Activated CD8-positive, alpha-beta T cell treated with anti-CD3 and anti-CD28 coated beads for 36 hours (primary cell): ENCODE results near the gene MIDN. TPM values are rescaled to one million over a fixed set of nuclear protein-coding genes. Genes with fewer than 3 reads are reported as not detected.
"Not testable (repeated sequence)": the region's sequence is repeated elsewhere in the genome, so short reads cannot be mapped to it uniquely, and the experiment has no call there.

ENCODE experiments used
- ATAC-seq: fragments of 200-7000 bp; cut with Tn5 transposase; one replicate; pipeline ENCODE4 v1.10.0; 2021; ENCODE audit warnings: mild to moderate bottlenecking, moderate library complexity
- CTCF ChIA-PET: fragments of 350-600 bp; sonication (Branson Sonifier 250); formaldehyde crosslinking; loops from one replicate; lab custom pipeline; 2021; ENCODE audit warnings: antibody characterized with exemption; lab: Charles Lee
- POLR2A ChIA-PET: fragments of 350-600 bp; sonication (Branson Sonifier 250); formaldehyde crosslinking; loops from one replicate; lab custom pipeline; 2021; ENCODE audit warnings: antibody characterized with exemption; lab: Charles Lee
- DNase-seq: peaks from one replicate; pipeline ENCODE4 v3.0.0-alpha.2; 2020
- H3K27ac Mint-ChIP-seq: one replicate; pipeline ENCODE4 v1.8.0; 2021; ENCODE audit warnings: mild to moderate bottlenecking, mixed read lengths
- H3K27me3 Mint-ChIP-seq: one replicate; pipeline ENCODE4 v1.8.0; 2021; ENCODE audit warnings: mixed read lengths
- H3K36me3 Mint-ChIP-seq: one replicate; pipeline ENCODE4 v1.8.0; 2021; ENCODE audit warnings: low read depth, mixed read lengths
- H3K4me1 Mint-ChIP-seq: one replicate; pipeline ENCODE4 v1.8.0; 2021; ENCODE audit warnings: low read depth, mixed read lengths
- H3K4me3 Mint-ChIP-seq: one replicate; pipeline ENCODE4 v1.8.0; 2021; ENCODE audit warnings: mild to moderate bottlenecking, moderate library complexity, mixed read lengths
- H3K9me3 Mint-ChIP-seq: one replicate; pipeline ENCODE4 v1.8.0; 2021; ENCODE audit warnings: mixed read lengths
- CTCF ChIP-seq: fragments of 200-600 bp; IDR thresholded peaks from one replicate; pipeline ENCODE4 v1.8.0; 2022; ENCODE audit warnings: antibody characterized with exemption, mild to moderate bottlenecking
- intact Hi-C: fragments of 100-400 bp; cut with micrococcal nuclease; formaldehyde crosslinking; loops from one replicate; pipeline ENCODE4 v1.10.0; 2022
- total RNA-seq, 2 experiments: library from RNA; stranded (reverse); gene quantifications; one replicate each; pipeline ENCODE4 v1.2.3, GENCODE V29; 2021

The MIDN gene
- total RNA-seq: 10 to 100 TPM; 41.1 to 43.9 TPM

DNA sequence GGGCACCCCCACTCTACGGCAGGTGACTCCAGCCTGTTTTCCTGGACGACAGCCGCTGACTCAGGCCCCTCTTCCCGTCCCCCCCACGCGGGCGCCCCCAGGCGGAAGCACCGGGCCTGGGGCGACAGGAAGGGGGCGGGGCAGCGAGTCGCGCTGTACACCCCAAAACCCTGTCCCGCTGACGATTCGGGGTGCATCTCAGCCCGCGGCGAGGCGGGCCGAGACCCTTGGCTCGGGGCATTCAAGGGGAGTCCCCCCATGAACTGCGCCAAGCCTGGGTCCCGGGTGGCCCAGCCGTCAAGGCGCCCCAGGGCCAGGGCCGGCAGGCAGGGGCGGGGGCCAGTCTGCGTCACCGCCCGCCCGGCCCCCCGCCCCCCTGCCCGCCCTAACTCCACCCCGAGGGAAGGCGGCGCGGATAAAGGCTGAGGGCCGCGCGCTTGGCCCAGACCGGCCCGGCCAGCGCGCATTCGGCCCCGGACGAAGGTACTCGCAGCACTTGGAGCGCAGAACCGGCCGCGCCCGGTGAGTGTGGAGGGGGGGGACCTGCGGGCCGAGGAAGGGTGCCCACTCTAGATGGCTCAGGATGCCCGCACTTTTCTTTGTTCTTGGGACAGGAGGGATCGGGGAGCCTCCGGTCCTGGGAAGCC is at the start of gene MIDN:
MIDN (plus strand) TSS at position 445 of the 647 bp plus-strand sequence. CDS start 1,714 bp downstream, outside the sequence.
- Mint-ChIP-seq H3K4me1 (peaks cover 11% of the 10 kb centered on the region), H3K27me3 (no peaks in the 10 kb centered on the region)

DNA sequence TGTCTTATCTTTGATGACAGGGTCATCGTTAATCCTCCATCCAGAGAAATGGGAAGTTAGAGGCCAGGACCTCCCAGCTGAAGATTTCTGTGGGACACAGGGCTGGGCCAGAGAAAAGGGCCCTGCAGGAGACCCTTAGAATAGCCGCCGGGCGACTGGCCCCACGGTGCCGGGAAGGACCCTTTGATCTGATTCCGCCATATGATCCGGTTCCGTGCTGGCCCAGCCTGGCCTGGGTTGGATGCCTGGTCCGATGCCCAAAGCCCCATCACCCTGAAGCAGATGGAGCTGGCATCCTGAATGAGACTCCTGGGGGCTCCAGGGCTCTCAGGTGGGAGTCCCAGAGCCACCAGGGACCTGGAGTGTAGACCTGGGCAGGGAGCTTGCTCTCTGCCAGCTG is 48.9 kb upstream of the MIDN start:
- peaks cover 11% of the 10 kb centered on the region for H3K4me1 Mint-ChIP-seq
- H3K36me3 Mint-ChIP-seq: no peaks in the 10 kb centered on the region
- ChIA-PET POLR2A (interaction anchor here (0.8 to 0.9 kb wide), 2 partner anchors 9 to 95 kb away, joined by 3 read pairs; no protein-coding TSS in a partner anchor), CTCF (interaction anchor here (1.0 to 1.6 kb wide), 4 partner anchors 17 to 86 kb away, joined by 3 to 6 read pairs (median 4); no protein-coding TSS in a partner anchor)
- TF ChIP-seq CTCF: no peak
- DNase-seq (no peak), ATAC-seq (no peak)
- intact Hi-C loops: no loop called here
- H3K4me3 Mint-ChIP-seq: no peak overlapping the region
- no peaks in the 10 kb centered on the region for H3K27me3 Mint-ChIP-seq
- H3K27ac Mint-ChIP-seq: no peak overlapping the region
- H3K9me3 Mint-ChIP-seq: no peaks in the 10 kb centered on the region

More for the DNA sequence above, at the start of gene MIDN:
- intact Hi-C loops: loop anchor here (10.0 kb wide), 1 partner anchor 143 kb away; the partner anchor contains the start of gene GPX4
- Mint-ChIP-seq H3K9me3 (no peaks in the 10 kb centered on the region), H3K4me3 (peak within 1 kb of the TSS; percentile 74), H3K27ac (peak within 1 kb of the TSS; percentile 88), H3K36me3 (peaks cover 22% of the 10 kb centered on the region)
- ATAC-seq: peak; percentile 5
- ChIA-PET CTCF (interaction anchor here (1.0 kb wide), 2 partner anchors 14 to 18 kb away, joined by 4 to 7 read pairs; no protein-coding TSS in a partner anchor), POLR2A (interaction anchor here (0.6 to 1.4 kb wide), 5 partner anchors 14 to 25 kb away, joined by 3 to 4 read pairs (median 3); no protein-coding TSS in a partner anchor)
- peak; percentile 75 for DNase-seq
- no peak for TF ChIP-seq CTCF

GRCh38 chr19:1200614-1201013 is 47.8 kb upstream of the MIDN start:
- intact Hi-C loops: not testable (repeated sequence)

DNA sequence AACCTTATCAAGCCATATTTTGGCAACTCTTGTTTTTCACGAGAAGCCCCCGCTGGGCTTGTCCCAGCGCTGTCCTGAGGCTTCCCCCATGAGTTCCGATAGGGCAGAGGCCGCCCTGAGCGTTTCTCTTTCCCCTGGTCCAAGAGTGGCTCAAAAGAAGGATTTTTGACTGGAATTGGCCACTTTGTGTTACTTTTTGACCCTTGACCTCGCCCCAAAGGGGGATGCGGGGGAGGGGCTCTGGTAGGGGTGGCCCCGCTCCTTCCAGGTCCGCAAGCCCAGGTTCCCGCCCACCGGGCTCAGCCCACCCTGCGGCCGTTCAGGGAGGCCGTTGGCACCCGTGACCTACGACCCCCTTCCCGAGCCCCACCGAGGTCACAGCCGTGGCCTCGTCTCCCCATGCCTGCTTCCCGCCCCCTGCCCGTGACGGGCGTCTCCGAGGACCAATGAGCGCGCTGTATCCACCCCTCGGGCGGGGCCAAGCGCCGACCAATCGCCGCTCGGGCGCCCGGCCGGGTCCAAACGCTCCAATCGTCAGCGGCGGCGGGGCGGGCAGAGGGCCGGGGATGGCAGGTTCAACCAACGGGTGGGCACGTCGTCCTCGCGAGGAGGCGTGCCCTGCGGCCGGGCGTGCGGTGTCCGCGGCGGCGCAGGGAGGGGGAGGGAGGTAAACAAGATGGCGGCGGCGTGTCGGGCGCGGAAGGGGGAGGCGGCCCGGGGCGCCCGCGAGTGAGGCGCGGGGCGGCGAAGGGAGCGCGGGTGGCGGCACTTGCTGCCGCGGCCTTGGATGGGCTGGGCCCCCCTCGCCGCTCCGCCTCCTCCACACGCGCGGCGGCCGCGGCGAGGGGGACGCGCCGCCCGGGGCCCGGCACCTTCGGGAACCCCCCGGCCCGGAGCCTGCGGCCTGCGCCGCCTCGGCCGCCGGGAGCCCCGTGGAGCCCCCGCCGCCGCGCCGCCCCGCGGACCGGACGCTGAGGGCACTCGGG is 43.0 kb upstream of the MIDN start, which contains the start of gene STK11:
STK11 (plus strand) TSS at position 665 of the 986 bp plus-strand sequence. CDS start 1,136 bp downstream, outside the sequence.
- peak; percentile 97 for ATAC-seq
- H3K4me3 Mint-ChIP-seq: peak within 1 kb of the TSS; percentile 97
- intact Hi-C loops: no loop called here
- peak within 1 kb of the TSS; percentile 79 for H3K27ac Mint-ChIP-seq
- ChIA-PET POLR2A (interaction anchor here (0.8 kb wide), 1 partner anchor 82 kb away, joined by 3 read pairs; no protein-coding TSS in a partner anchor), CTCF (no interaction called here)
- peaks cover 13% of the 10 kb centered on the region for H3K36me3 Mint-ChIP-seq
- H3K27me3 Mint-ChIP-seq: no peaks in the 10 kb centered on the region
- H3K4me1 Mint-ChIP-seq: peaks cover 18% of the 10 kb centered on the region
- no peak for TF ChIP-seq CTCF
- H3K9me3 Mint-ChIP-seq: no peaks in the 10 kb centered on the region
- DNase-seq: peak; percentile 99

More at GRCh38 chr19:1200614-1201013, 47.8 kb upstream of the MIDN start:
- not testable (repeated sequence) for ATAC-seq, H3K27ac Mint-ChIP-seq, H3K9me3 Mint-ChIP-seq, H3K4me3 Mint-ChIP-seq, DNase-seq, H3K27me3 Mint-ChIP-seq, H3K36me3 Mint-ChIP-seq
- peaks cover 13% of the 10 kb centered on the region for H3K4me1 Mint-ChIP-seq
- ChIA-PET POLR2A (interaction anchor here (0.9 kb wide), 2 partner anchors 10 to 38 kb away, joined by 3 read pairs; no protein-coding TSS in a partner anchor), CTCF (interaction anchor here (1.0 to 1.6 kb wide), 4 partner anchors 16 to 87 kb away, joined by 3 to 6 read pairs (median 4); no protein-coding TSS in a partner anchor)
